HG02571 (cell line): ENCODE measurements around the gene GLB1L3.

Experiments used
- ATAC-seq: cut with Tn5 transposase; IDR thresholded peaks from one replicate; pipeline ENCODE4 v1.9.1; 2021; ENCODE audit warnings: mild to moderate bottlenecking, moderate library complexity; ENCODE audit not compliant: unreplicated experiment

Gene GLB1L3

DNA sequence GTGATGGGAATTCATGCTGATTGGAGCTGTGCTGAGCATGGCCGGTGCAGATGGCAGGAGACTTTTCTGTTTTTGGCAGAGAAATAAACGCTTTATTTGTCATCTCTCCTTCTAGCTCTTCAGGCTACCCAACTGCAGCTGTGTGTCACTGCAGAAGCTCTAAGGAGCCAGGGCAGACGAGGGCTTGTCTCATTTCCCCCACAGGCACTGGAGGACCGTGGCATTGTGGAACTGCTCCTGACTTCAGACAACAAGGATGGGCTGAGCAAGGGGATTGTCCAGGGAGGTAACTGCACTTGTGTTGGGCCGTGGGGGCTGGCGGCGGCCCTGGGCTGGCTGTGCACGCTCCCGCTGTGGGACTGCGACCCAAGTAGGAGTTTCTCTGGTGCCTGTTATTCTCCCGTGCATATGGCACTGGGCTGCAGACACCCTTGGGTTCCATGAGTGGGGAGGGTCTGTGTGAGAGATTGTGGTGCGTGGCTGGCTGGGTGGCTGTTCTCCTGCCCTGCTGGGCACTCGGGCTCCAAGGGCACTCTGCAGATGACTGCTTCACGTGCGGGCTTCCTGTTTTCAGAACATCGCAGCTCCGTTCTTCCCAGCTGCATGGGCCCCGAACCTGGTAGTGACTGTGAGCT is 82.8 kb downstream of the GLB1L3 start:
- no peak for ATAC-seq

DNA sequence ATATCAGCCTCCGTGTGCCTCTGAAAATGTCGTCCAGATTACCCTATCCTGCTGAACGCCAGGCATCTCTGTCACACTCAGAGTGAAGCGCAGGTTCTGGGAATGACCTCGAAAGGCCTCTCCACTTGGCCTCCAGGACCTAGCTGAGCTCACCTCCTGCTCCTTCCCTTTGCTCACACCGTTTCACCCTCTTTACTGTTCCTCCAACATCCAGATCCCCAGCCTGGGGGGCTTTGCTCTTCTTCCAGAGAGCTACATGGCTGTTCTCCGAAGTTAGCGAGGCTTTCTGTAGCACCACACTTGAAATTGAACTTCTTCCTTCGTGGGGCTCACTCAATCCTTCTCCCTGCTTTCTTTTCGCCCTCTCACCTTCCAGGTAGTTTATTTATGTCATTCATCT is 83.5 kb downstream of the GLB1L3 start:
- no peak for ATAC-seq

GRCh38 chr11:134360050-134360835 is 84.1 kb downstream of the GLB1L3 start:
- ATAC-seq = peak; percentile 86

GRCh38 chr11:134361661-134362060 is 85.5 kb downstream of the GLB1L3 start:
- ATAC-seq = no peak

- ATAC-seq = no peak
Observed at GRCh38 chr11:134362192-134362901, 86.2 kb downstream of the GLB1L3 start.

- no peak for ATAC-seq
Observed at GRCh38 chr11:134363161-134363560, 87.0 kb downstream of the GLB1L3 start.

- ATAC-seq = no peak
Observed at GRCh38 chr11:134363592-134363991, 87.4 kb downstream of the GLB1L3 start.

GRCh38 chr11:134364261-134364660 is 88.1 kb downstream of the GLB1L3 start:
- no peak for ATAC-seq

- ATAC-seq = no peak
Observed at GRCh38 chr11:134365011-134365925, 89.1 kb downstream of the GLB1L3 start.

GRCh38 chr11:134366254-134366653 is 90.1 kb downstream of the GLB1L3 start:
- ATAC-seq = no peak

DNA sequence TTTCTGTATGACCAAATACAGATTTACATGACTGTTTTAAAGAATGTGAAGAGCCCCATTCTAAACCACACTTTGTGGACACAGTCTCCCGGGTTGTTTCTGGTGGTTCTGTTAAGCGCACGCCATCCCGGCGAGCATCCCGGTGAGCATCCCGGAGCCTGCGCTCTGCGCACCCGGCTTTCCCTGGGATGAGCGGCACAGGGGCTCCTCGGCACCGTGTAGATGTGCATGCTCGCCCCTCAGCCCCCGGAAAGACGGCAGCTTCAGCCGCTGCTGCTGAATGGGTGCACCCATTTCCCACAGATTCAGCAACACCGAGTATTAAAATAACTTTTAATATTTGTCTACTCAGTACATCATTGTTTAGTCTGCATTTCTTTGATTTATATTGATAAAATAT is 91.6 kb downstream of the GLB1L3 start:
- no peak for ATAC-seq
